ENCODE data around the gene NEMP2.

The NEMP2 gene

GRCh38 chr2:190481339-190481738 is 53.2 kb downstream of the NEMP2 start:
- ATAC-seq (ENCODE audit: low read depth), result no peak
- no peak for TF ChIP-seq CTCF (IDR thresholded peaks at IDR 0.05; ENCODE audit: poor library complexity, severe bottlenecking)
- Histone ChIP-seq H3K4me3 (ENCODE audit: severe bottlenecking) (no peak overlapping the region), H3K9me3 (ENCODE audit: severe bottlenecking) (no peaks in the 10 kb centered on the region), H3K27me3 (ENCODE audit: insufficient read depth, poor library complexity, severe bottlenecking) (no peaks in the 10 kb centered on the region), H3K4me1 (ENCODE audit: insufficient read depth, poor library complexity, severe bottlenecking) (no peaks in the 10 kb centered on the region), H3K27ac (ENCODE audit: poor library complexity, severe bottlenecking) (no peak overlapping the region), H3K36me3 (ENCODE audit: low read depth) (no peaks in the 10 kb centered on the region)
- DNase-seq (ENCODE audit: low spot score), result no peak

- Histone ChIP-seq H3K27ac (ENCODE audit: poor library complexity, severe bottlenecking) (no peak overlapping the region), H3K36me3 (ENCODE audit: low read depth) (no peaks in the 10 kb centered on the region), H3K4me3 (ENCODE audit: severe bottlenecking) (no peak overlapping the region), H3K4me1 (ENCODE audit: insufficient read depth, poor library complexity, severe bottlenecking) (no peaks in the 10 kb centered on the region), H3K9me3 (ENCODE audit: severe bottlenecking) (no peaks in the 10 kb centered on the region), H3K27me3 (ENCODE audit: insufficient read depth, poor library complexity, severe bottlenecking) (no peaks in the 10 kb centered on the region)
- DNase-seq (ENCODE audit: low spot score) (no peak), ATAC-seq (ENCODE audit: low read depth) (no peak)
- TF ChIP-seq CTCF (IDR thresholded peaks at IDR 0.05; ENCODE audit: poor library complexity, severe bottlenecking), result no peak
Observed at GRCh38 chr2:190478572-190479195, 55.8 kb downstream of the NEMP2 start.

DNA sequence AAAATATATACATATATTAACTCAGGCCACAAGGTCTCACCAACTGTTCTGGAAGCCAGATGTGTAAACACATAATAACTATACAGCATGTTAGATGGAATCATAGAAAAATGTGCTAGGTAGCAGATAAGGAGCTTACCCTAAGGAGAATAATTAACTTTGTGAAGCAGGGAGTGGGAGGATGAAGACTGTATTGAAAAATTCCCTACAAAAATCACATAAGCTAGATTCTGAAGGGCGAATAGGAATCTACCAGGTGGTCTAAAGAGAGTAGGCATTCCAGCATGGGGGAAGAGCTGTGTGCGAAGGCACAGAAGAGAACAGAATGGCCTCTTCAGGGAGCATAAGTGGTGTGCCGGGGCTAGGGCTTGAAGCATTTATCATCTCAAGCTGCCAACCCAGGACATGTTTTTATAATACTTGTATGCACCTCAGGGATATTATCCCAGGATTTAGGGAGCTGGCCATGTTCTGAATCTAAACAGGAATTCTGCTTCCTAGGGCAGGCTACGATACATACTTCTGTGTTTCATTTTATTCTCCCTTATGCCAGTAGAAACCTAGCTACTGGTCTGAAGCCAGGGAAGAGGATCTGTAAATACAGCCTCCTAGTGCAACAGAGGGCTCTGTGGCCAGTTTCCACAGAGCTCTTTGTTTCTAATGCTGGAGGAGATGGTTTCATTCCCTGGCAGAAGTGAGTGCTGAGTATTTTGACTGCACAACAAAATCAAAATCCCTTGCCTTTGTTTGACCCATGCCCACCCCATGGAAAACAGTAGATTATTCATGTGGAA is 56.7 kb downstream of the NEMP2 start:
- Histone ChIP-seq H3K27ac (ENCODE audit: poor library complexity, severe bottlenecking) (no peak overlapping the region), H3K4me3 (ENCODE audit: severe bottlenecking) (no peak overlapping the region), H3K4me1 (ENCODE audit: insufficient read depth, poor library complexity, severe bottlenecking) (no peaks in the 10 kb centered on the region), H3K9me3 (ENCODE audit: severe bottlenecking) (no peaks in the 10 kb centered on the region), H3K36me3 (ENCODE audit: low read depth) (no peaks in the 10 kb centered on the region), H3K27me3 (ENCODE audit: insufficient read depth, poor library complexity, severe bottlenecking) (no peaks in the 10 kb centered on the region)
- ATAC-seq (ENCODE audit: low read depth) (no peak), DNase-seq (ENCODE audit: low spot score) (no peak)
- no peak for TF ChIP-seq CTCF (IDR thresholded peaks at IDR 0.05; ENCODE audit: poor library complexity, severe bottlenecking)

- Histone ChIP-seq H3K27ac (ENCODE audit: poor library complexity, severe bottlenecking) (peak overlapping the region; percentile 51), H3K4me3 (ENCODE audit: severe bottlenecking) (no peak overlapping the region), H3K9me3 (ENCODE audit: severe bottlenecking) (no peaks in the 10 kb centered on the region), H3K27me3 (ENCODE audit: insufficient read depth, poor library complexity, severe bottlenecking) (no peaks in the 10 kb centered on the region), H3K36me3 (ENCODE audit: low read depth) (0 out of 2 replicates have a peak, but pooled peaks cover 3% of the 10 kb centered on the region), H3K4me1 (ENCODE audit: insufficient read depth, poor library complexity, severe bottlenecking) (peaks cover 31% of the 10 kb centered on the region)
- DNase-seq (ENCODE audit: low spot score), result no peak
- TF ChIP-seq CTCF (IDR thresholded peaks at IDR 0.05; ENCODE audit: poor library complexity, severe bottlenecking), result no peak
- no peak for ATAC-seq (ENCODE audit: low read depth)
Observed at GRCh38 chr2:190470256-190470826, 64.2 kb downstream of the NEMP2 start.

All from RWPE2 (cell line).